Measurements from ENCODE around the gene RASAL3.
A peak's percentile ranks its signal among the peaks of the same experiment; 100 is the strongest.
"Not testable (repeated sequence)": the region's sequence is repeated elsewhere in the genome, so short reads cannot be mapped to it uniquely, and the experiment has no call there.

RASAL3 gene

GRCh38 chr19:15421136-15421695 is 43.1 kb downstream of the RASAL3 start:
- no peak for DNase-seq (ENCODE audit: low read depth in 1 of 2, low spot score in 1 of 2)

- no peak for DNase-seq (ENCODE audit: low read depth in 1 of 2, low spot score in 1 of 2)
Measured at GRCh38 chr19:15419413-15420025, 44.8 kb downstream of the RASAL3 start.

DNA sequence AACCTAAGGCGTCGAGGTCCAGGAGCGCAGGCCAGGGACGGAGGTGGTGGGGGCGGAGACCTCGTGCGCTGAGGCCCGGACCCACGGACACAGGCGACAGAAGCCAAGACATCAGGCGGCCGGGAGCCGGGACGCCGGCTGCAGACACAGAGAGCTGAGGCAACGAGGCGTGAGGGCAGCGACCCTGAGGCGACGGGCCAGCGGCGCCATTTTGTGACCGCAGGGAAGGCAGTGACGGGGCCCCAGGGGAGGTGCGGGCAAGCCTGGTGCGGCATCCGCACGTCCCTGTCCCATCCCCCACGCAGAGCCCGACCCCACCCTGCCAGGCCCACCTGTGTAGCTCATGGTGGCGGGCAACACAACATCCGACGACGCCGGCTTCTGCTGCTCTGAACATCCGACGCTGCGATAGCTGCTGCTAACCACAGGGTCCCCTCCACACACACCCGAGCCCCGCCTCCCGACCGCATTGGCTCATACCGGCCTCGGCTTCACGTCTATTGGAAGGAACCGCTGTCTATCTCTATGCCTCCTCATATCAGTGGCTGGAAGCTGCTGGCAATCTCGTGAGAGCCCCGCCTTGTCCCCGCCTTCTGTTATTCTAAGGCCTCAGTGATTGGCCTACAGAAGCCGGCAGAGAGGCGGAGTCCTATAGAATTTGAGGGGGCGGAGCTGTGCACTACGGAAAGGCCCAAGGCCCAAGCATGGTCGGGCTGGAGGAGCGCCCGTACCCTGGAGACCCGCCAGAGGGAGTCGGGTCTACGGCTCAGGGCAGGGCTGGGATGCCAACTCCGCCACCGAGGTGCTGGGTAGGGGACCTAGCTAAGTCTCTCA is 45.5 kb downstream of the RASAL3 start, which contains the start of gene AKAP8L:
Gene AKAP8L, minus strand, starts transcription at position 410 of the 834 bp plus-strand sequence. Its CDS starts 65 bp downstream, at position 345.
- DNase-seq (ENCODE audit: low read depth in 1 of 2, low spot score in 1 of 2) = peak; percentile 93 to 99

DNA sequence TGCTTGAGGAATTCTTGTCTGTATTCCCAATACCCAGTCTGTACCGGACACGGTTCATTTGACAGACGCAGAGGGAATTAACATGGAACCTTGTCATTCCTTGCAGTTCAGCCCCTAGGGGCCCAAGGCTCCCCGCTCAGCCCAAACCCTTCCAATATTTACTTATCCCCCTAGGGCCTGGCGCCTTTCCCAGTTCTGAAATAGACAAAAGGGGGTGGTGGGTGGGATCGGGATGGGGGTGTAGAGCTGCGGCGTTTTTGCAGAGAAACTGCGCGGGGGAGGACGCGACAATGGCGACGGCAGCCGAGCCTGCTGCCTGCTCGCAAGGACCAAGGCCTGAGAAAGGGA is 46.1 kb downstream of the RASAL3 start:
- DNase-seq (ENCODE audit: low read depth in 1 of 2, low spot score in 1 of 2) = no peak

DNA sequence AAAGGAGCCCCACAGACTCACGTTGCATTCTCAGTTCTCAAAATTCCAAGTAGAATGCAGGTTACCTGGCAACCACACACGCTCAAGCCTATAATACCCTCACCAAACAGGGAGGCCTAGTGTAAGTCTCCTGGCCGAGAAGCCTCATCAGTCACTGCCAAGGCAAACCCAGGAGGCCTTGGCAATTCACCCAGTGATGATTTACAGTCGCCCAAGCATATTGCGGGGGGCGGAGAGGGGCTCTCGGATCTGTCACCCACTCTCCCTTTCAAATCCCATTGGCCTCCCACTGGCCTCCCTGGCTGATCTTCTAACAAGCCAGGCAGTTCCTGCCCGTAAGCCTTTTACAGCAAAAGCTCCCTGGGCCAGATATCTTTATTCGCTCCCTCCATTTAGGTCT is 46.6 kb downstream of the RASAL3 start:
- no peak for DNase-seq (ENCODE audit: low read depth in 1 of 2, low spot score in 1 of 2)

GRCh38 chr19:15412832-15413231 is 51.5 kb downstream of the RASAL3 start:
- DNase-seq (ENCODE audit: low read depth in 1 of 2, low spot score in 1 of 2) = no peak

- not testable (repeated sequence) for DNase-seq (ENCODE audit: low read depth in 1 of 2, low spot score in 1 of 2)
Measured at GRCh38 chr19:15411351-15411750, 53.0 kb downstream of the RASAL3 start.

DNA sequence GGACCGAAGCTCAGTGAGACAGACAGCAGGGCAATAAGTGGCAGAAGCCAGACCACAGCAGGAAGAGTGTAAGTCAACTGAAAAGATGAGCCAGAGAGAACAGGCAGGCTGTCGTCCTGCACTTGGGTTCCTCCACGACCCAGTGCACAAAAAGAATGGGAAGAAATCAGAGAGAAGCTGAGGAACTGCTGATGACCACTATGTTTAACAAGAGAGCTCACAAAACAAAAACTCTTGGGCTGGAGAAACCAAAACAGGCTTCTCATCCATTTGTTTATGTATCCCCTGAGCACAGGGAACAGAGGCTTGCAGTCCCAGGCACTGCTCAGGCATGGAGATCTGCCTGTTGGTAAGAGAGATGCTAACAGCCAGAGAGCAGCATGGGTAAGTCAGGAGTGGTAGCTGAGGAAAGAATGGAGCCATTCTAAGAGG is 59.5 kb downstream of the RASAL3 start:
- DNase-seq (ENCODE audit: low read depth in 1 of 2, low spot score in 1 of 2) = no peak

DNA sequence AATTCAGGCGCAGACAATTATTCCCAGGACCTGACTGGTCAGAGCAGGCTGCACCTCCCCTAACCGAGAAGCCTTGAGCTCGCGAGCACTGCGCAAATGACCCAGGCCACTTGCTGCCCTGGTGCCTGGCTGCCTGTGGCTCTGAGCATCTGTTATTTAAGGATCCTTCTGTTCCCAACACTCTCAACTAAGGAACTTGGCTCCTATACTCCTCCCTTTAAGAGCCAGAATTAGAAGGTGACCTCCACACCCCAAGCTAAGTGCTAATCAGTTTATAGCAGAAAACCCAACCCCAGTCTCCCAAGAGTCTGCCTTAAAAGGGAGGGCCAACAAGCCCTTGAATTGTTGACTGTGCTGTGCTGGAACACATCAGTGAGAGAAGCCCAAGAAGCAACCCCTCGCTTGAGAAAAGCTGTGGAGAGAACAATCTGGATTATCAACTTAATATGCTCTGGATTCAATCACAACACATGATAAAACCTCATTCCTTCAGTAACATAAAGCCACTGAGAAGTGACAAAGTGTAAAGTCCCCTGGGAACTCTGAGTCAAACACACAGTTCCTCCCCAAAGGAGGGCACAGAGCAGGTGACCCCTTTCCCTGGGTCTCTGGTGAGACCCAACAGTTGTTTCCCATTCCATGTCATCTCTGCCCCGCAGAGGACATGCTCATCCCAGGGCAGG is 60.1 kb downstream of the RASAL3 start:
- no peak for DNase-seq (ENCODE audit: low read depth in 1 of 2, low spot score in 1 of 2)

DNA sequence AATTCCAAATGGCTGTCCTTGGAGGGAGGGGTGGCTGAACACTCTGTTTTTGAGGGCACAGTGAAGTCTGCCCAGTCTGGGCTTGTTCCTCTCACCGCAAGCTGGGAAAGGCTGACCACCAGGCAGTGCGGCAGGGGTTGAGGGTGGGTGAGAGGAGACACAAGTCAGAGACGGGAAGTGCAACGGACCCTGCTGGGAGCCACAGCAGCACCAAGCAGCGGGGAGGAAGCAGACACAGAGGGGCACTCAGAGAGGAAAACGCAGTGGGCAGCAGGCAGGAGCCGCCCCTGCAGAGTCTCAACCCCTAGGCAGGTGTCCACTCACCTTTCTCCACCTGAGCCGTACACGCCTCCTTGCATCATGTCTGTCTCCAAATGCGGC is 61.2 kb downstream of the RASAL3 start:
- DNase-seq (ENCODE audit: low read depth in 1 of 2, low spot score in 1 of 2) = no peak

DNA sequence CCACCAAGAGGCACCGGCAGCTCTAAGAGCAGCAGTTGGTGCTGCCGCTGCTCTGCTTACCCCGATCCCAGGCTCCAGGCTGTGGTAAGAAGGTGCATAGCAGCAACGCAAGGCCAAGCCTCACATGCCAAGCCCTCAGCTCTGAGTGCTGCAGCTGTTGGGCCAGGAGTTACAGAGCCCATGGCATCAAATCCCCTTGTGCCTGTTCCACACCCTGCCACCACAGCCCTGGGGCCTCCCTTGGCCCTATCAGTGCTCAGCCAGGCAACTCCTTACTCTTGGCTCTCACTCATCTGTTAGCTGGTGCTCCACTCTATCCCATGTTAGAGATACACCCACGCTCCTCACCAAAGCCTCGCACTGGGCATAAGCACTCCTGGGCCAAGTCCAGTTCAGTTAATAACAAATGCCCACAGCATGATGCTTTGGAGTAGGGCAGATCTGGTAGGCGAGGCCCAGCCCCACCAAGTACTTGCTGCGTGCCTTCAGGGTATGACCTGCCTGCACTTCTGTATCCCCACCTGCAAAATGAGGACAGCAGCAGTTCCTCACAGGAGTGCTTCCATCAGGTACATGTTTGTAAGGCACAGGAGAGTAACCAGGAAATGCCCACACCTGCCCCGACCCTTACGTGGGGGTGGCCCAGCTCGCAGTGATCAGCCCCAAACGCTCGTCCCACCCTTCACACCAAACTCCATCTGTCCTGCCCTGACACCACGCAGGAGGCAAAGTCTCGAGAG is 61.8 kb downstream of the RASAL3 start:
- no peak for DNase-seq (ENCODE audit: low read depth in 1 of 2, low spot score in 1 of 2)

All from activated CD4-positive, alpha-beta T cell treated with anti-CD3 and anti-CD28 coated beads, Interleukin-2, amount 50 U/mL, for 24 hours (primary cell).